ENCODE data around the gene PCDHA5.
"Not testable (repeated sequence)": the region's sequence is repeated elsewhere in the genome, so short reads cannot be mapped to it uniquely, and the experiment has no call there.

PCDHA5 gene

DNA sequence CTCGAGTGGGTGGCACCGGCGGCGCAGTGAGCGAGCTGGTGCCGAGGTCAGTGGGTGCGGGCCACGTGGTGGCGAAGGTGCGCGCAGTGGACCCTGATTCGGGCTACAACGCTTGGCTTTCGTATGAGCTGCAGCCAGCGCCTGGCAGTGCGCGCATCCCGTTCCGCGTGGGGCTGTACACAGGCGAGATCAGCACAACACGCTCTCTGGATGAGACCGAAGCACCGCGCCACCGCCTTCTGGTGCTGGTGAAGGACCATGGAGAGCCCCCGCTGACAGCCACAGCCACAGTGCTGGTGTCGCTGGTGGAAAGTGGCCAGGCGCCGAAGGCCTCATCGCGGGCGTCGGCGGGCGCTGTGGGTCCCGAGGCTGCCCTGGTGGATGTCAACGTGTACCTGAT lies 2.1 kb downstream of the PCDHA5 start:
- DNase-seq (ENCODE audit: low spot score): no peak

- no peak for DNase-seq (ENCODE audit: low spot score)
These were observed 6.4 kb downstream of the PCDHA5 start, which contains the start of gene PCDHA6 for GRCh38 chr5:140827704-140828361. PCDHA6 (plus strand) TSS chr5:140827960; CDS start chr5:140828092, 132 bp downstream.

GRCh38 chr5:140828362-140828737 lies 6.9 kb downstream of the PCDHA5 start:
- no peak for DNase-seq (ENCODE audit: low spot score)

- not testable (repeated sequence) for DNase-seq (ENCODE audit: low spot score)
These were observed 8.4 kb downstream of the PCDHA5 start for GRCh38 chr5:140829511-140830501.

- no peak for DNase-seq (ENCODE audit: low spot score)
These were observed 12.6 kb downstream of the PCDHA5 start, which contains the start of gene PCDHA7 for GRCh38 chr5:140833993-140834392. PCDHA7 (plus strand) TSS chr5:140834269; CDS start chr5:140834384, 115 bp downstream.

- not testable (repeated sequence) for DNase-seq (ENCODE audit: low spot score)
These were observed 13.1 kb downstream of the PCDHA5 start for GRCh38 chr5:140834439-140835008.

DNA sequence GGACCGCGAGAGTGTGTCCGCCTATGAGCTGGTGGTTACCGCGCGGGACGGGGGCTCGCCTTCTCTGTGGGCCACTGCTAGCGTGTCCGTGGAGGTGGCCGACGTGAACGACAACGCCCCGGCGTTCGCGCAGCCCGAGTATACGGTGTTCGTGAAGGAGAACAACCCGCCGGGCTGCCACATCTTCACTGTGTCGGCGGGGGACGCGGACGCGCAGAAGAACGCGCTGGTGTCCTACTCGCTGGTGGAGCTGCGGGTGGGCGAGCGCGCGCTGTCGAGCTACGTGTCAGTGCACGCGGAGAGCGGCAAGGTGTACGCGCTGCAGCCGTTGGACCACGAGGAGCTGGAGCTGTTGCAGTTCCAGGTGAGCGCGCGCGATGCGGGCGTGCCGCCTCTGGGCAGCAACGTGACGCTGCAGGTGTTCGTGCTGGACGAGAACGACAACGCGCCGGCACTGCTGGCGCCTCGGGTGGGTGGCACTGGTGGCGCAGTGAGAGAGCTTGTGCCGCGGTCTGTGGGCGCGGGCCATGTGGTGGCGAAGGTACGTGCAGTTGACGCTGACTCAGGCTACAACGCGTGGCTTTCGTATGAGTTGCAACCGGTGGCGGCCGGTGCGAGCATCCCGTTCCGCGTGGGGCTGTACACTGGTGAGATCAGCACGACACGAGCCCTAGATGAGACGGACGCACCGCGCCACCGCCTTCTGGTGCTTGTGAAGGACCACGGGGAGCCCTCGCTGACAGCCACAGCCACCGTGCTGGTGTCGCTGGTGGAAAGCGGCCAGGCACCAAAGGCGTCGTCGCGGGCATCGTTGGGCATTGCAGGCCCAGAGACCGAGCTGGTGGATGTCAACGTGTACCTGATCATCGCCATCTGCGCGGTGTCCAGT lies 14.5 kb downstream of the PCDHA5 start:
- no peak for DNase-seq (ENCODE audit: low spot score)

GRCh38 chr5:140840978-140841962 lies 19.9 kb downstream of the PCDHA5 start, which contains the start of gene PCDHA8:
PCDHA8 (plus strand) TSS chr5:140841187; CDS start chr5:140841322, 135 bp downstream.
- peak; percentile 36 for DNase-seq (ENCODE audit: low spot score)

- no peak for DNase-seq (ENCODE audit: low spot score)
These were observed 21.7 kb downstream of the PCDHA5 start for GRCh38 chr5:140842798-140843733.

- not testable (repeated sequence) for DNase-seq (ENCODE audit: low spot score)
These were observed 27.0 kb downstream of the PCDHA5 start, which contains the start of gene PCDHA9 for GRCh38 chr5:140848139-140849102. PCDHA9 (plus strand) TSS chr5:140848382; CDS start chr5:140848496, 114 bp downstream.

DNA sequence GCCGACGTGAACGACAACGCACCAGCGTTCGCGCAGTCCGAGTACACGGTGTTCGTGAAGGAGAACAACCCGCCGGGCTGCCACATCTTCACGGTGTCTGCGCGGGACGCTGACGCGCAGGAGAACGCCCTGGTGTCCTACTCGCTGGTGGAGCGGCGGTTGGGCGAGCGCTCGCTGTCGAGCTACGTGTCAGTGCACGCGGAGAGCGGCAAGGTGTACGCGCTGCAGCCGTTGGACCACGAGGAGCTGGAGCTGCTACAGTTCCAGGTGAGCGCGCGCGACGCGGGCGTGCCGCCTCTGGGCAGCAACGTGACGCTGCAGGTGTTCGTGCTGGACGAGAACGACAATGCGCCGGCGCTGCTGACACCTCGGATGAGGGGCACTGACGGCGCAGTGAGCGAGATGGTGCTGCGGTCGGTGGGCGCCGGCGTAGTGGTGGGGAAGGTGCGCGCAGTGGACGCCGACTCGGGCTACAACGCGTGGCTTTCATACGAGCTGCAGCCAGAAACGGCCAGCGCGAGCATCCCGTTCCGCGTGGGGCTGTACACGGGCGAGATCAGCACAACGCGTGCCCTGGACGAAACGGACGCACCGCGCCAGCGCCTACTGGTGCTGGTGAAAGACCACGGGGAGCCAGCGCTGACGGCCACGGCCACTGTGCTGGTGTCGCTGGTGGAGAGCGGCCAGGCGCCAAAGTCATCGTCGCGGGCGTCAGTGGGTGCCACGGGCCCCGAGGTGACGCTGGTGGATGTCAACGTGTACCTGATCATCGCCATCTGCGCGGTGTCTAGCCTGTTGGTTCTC lies 28.6 kb downstream of the PCDHA5 start:
- not testable (repeated sequence) for DNase-seq (ENCODE audit: low spot score)

DNA sequence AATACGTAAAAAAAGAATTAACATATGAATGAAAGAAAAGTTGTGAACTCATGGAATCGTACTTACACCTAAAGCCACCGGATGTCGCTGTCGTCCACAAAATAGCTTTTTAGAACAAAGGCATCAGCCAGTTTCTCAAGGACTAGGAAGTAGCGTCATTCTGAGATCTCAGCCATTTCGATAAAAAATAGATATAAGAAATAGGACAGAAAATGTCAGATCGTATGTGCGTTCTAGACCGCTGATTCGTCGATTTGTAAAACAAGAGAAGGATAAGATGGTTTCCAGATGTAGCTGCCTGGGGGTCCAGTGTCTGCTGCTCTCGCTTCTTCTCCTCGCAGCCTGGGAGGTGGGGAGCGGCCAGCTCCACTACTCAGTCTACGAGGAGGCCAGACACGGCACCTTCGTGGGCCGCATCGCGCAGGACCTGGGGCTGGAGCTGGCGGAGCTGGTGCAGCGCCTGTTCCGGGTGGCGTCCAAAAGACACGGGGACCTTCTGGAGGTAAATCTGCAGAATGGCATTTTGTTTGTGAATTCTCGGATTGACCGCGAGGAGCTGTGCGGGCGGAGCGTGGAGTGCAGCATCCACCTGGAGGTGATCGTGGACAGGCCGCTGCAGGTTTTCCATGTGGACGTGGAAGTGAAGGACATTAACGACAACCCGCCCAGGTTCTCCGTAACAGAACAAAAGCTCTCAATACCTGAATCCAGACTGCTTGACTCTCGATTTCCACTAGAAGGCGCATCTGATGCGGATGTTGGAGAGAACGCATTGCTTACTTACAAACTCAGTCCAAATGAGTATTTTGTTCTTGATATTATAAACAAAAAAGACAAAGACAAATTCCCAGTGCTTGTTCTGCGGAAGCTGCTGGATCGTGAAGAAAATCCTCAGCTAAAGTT lies 34.6 kb downstream of the PCDHA5 start, which contains the start of gene PCDHA10:
TSS of gene PCDHA10 (plus strand) at position 126 of the 903 bp plus-strand sequence. CDS start at position 278, 152 bp downstream.
- peak; percentile 17 for DNase-seq (ENCODE audit: low spot score)

DNA sequence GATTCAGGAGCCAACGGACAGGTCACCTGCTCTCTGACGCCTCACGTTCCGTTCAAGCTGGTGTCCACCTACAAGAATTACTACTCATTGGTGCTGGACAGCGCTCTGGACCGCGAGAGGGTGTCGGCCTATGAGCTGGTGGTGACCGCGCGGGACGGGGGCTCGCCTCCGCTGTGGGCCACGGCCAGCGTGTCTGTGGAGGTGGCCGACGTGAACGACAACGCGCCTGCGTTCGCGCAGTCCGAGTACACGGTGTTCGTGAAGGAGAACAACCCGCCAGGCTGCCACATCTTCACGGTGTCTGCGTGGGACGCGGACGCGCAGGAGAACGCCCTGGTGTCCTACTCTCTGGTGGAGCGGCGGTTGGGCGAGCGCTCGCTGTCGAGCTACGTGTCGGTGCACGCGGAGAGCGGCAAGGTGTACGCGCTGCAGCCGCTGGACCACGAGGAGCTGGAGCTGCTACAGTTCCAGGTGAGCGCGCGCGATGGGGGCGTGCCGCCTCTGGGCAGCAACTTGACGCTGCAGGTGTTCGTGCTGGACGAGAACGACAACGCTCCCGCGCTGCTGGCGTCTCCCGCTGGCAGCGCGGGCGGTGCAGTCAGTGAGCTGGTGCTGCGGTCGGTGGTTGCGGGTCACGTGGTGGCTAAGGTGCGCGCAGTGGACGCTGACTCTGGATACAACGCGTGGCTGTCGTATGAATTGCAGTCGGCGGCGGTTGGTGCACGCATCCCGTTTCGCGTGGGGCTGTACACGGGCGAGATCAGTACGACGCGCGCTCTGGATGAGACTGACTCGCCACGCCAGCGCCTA lies 36.0 kb downstream of the PCDHA5 start:
- no peak for DNase-seq (ENCODE audit: low spot score)

- DNase-seq (ENCODE audit: low spot score): no peak
These were observed 36.5 kb downstream of the PCDHA5 start for GRCh38 chr5:140857987-140858240.

Data from COLO829 (cell line).